Measurements from ENCODE around the gene TMEM232.
"Not testable (repeated sequence)": the region's sequence is repeated elsewhere in the genome, so short reads cannot be mapped to it uniquely, and the experiment has no call there.

TMEM232 gene

DNA sequence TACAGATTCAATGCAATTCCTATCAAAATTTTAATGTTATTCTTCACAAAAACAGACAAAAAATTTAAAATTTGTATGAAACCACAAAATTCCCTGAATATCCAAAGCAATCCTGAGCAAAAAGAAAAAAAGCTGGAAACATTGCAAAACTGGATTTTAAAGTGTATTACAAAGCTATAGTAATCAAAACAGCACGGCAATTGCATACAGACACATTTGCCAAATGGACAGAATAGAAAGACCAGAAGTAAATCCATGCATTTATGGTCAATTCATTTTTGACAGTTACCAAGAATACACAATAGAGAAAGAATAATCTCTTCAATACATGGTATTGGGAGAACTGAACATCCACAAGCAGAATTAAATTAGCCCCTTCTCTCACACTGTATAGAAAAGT, 110.5 kb downstream of the TMEM232 start:
- no peak for DNase-seq

DNA sequence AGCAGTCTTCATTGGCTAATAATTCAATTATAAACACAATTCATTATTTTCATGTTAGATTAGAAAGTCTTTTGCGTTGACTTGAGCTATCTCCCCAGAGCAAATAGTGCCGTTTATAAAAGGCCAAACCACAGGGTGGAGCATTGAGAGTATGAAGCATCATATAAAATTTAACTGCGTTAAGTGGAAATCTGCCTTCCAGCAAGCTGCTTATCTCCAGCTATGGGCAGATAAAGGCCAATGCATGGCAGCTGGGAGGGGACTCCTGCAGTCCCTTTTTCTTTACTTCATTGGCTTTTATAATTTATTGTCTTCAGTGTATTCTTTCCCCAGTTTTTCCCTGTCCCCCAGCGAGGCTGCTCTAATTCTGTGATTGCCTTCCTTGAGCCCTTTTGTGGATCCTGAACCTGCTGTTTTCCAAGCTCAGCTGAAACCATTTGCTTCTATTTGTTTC, 113.7 kb downstream of the TMEM232 start:
- DNase-seq = no peak

DNA sequence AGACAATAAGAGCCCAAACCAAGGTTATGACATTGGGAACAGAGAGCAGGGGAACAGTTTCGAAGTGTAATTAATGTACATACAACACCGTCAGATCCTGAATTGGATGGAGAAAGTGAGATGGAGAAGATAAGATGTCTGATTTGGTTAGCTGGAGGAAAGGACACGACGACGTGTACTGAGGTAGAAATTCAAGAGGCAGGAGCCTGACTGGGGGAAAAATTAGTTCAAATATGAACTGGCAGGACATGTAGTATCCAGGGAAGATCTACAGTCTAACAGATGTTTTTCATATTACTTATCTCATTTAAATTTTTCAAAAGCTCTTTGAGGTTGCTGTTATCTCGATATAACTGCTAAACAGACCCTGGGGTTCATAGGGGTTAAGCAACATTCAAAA, 114.7 kb downstream of the TMEM232 start:
- no peak for DNase-seq

DNA sequence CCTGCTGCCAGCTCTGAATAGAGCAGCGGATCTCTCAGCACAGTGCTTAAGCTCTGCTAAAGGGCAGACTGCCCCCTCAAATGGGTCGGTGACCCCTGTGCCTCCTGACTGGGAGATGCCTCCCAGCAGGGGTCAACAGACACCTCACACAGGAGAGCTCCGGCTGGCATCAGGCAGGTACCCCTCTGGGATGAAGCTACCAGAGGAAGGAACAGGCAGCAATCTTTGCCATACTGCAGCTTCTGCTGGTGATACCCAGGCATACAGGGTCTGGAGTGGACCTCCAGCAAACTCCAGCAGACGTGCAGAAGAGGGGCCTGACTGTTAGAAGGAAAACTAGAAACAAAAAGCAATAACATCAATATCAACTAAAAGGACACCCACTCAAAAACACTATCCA, 131.6 kb downstream of the TMEM232 start:
- no peak for DNase-seq

DNA sequence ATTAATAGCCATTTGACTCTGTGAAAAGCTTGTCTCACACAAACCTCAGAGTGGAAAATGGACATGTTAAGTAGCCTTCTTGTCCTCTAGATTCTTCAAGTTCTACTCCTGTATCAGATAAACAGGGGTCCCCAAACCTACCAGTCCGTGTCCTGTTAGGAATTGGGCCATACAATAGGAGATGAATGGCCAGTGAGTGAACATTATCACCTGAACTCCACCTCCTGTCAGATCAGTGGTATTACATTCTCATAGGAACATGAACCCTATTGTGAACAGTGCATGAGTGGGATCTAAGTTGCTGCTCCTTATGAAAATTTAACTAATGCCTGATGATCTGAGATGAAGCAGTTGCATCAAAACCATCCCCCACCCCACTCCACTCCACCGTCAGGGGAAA, 136.3 kb downstream of the TMEM232 start:
- DNase-seq = no peak

DNA sequence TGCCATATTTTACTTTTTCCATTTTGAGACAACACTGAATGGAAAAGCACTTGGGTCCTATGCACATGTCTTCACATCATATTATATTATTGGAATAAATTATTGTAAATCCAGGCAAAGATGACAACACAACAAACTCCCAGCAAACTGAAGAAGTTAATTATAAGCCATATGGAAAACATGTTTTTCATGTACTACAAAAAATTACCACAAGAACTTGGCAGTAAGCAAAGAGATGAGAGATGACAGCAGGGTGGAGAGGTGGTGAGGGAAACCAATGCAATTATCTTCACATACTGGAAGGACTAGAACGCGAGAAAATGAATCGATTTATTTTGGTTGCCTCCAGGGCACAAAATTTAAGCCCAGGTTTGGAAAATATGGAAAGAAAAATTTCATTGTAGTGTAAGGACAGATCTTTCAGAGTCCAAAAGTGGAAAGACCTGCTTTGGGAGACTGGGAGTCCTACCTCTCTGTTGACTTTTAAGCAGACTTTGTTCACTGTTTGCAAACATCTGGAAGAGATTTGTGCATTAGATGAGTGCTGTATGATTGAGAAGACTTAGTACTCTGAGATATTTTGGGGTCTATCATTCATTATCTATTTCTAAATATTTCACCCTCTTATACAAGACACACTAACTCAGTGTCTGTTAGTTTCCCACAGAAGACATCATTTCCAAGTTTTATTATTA, 138.0 kb downstream of the TMEM232 start:
- no peak for DNase-seq

DNA sequence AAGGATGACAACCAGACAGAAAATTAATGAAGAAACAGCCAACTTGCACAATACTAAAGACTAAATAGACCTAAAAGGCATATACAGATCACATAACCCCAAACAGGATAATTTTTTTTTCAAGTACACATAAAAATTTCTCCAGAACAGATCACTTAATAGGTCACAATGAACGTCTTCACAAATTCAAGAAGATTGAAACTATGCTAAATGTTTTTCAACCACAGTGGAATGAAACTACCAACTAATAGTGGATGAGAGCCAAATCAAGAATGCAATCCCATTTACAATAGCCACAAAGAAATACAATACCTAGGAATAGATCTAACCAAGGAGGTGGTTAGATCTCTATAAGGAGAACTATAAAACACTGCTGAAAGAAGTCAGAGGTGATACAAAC, 145.8 kb downstream of the TMEM232 start:
- DNase-seq = no peak

DNA sequence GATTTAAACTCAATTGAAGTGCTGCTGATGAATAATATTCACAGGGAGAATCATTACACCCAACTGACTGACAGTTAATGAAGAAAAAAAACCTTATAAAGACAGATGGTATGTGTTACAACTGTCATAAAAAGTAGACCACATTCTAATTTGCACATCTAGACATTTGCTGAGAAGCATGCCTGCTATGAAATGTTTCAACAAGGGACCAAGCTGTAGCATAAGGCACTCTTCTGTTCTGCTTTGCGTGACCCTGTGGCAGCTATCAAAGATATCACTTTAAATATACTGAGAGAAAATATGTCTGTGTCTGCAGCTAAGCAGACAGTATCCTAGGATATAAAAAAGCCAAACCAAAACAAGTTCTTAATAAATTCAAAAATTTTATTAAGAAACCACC, 153.7 kb downstream of the TMEM232 start:
- DNase-seq = no peak

DNA sequence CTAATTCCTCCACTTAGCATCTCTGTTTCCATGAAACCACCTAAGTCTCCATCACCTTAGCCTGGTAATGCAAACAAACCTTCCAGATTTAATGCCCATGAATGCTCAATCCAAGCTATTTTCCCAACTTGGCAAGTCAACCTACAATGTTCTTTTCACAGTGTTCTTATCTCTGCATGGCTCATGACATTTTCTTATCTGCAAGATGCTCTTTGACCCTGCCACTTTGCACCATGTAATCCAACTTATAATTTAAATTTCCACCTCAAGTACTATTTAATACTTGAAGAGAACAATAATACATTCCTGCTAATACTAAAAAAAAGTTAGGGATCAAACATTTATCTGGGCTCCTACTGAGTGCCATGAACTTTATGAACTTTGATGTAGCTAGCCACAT, 164.3 kb downstream of the TMEM232 start:
- DNase-seq = no peak

DNA sequence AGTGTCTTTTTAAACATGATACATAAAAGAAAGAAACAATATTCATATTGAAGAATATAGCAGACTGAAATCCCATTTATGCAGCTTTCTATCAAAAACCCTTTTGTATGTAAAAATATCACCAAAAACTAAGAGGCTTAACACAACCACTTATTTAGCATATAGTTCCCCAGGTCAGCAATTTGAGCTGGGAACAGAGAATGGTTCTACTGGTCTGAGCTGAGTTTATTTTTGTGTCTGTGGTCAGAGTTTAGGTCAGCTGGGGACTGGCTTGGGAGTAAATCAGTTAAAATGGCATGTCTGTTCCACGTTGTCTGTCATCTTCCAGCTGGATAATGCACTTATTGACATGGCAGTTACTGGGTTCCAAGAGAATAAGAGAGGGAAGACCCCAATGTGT, 165.0 kb downstream of the TMEM232 start:
- no peak for DNase-seq

DNA sequence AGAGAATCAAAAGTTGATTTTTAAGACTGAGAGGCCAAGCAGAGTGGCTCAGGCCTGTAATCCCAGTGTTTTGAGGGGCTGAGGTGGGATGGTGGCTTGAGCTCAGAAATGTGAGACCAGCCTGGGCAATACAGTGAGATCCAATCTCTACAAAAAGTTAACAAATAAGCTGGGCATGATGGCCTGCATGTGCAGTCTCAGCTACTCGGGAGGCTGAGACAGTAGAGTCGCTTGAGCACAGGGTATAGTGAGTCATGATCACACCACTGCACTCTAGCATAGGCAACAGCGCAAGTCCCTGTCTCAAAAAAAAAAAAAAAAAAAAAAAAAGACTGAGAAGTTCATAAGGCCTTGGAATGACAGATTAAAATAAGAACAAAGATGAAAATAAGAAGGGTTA, 177.2 kb downstream of the TMEM232 start:
- DNase-seq = no peak

DNA sequence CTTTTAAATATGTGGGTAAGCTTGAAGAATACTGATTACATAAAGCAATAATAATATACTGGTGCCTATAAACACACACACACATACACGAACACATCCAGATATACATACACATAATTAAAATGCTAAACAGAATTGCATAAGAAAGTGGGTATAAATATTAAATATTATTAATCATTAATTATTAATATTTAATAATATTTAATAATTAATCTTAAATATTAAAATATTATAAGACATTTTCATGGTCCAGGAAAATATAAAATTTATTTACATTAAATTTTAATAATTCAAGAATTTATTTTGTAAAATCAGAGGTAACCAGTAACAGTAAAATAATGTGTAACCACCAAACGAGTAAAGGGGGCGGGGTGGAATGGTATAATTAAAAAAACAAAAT, 178.3 kb downstream of the TMEM232 start:
- DNase-seq = no peak

DNA sequence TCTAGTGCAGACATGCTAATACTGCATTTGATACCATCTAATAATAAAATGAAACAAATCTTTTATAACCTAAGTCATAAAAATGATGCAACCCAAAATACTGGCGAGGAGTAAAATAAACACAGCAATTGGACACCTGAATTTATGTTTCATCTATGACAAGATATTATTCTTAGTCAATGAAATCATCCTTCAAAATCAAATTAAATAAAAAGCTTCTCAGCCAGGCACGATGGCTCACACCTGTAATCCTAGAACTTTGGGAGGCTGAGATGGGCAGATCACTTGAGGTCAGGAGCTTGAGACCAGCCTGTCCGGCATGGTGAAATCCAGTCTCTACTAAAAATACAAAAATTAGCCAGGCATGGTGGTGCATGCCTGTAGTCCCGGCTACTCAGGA, 179.0 kb downstream of the TMEM232 start:
- no peak for DNase-seq

DNA sequence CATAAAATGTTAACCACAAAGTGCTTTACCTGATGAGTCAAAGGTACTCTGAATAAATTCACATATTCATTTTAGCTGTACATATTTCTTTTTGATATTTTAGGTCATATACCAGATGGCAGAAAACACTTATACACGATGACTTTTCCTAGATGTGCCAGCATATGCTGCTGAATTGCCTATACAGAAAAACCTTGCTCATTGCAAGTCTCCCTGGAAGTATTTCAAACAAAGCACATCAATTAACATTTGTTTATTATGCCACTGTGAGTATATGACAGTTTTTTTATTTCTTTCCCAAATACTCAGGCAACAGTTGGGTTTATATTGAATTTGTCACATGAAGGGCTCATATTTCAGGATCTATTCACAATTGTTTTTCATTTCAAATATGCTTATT, 180.8 kb downstream of the TMEM232 start:
- DNase-seq = no peak

DNA sequence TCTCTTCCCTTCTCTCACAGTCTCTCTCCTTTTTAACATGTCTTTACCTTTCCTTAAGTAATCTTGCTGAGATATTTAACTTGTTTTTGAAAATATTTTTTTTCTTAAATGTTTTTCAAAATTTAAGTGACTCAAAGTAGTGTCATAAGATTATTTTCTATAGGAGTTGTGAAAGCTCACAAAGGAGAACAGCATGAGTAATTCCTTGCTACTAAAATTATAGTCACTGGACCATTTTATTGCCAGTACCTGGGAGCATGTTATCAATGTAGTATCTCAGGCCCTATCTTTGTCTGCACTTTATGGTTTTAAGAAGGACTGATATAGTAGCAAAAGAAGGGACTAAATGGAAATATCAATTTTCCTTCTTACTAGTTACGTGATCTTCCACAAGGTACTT, 181.9 kb downstream of the TMEM232 start:
- DNase-seq = no peak

DNA sequence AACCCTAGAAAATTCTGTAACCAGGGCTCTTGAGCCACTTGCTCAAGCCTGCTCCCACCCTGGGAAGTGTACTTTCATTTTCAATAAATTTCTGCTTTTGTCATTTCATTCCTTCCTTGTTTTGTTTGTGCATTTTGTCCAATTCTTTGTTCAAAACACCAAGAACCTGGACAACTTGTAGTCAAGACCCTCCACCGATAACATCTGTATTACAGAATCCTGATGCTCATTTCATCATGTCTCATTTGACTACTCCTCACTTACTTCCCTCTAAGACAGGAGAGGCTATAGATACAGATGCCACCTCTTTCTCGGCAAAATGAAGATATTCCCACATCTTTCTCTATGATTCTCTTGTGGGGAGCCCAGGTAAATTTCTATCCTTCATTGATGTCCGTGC, 183.5 kb downstream of the TMEM232 start:
- no peak for DNase-seq

DNA sequence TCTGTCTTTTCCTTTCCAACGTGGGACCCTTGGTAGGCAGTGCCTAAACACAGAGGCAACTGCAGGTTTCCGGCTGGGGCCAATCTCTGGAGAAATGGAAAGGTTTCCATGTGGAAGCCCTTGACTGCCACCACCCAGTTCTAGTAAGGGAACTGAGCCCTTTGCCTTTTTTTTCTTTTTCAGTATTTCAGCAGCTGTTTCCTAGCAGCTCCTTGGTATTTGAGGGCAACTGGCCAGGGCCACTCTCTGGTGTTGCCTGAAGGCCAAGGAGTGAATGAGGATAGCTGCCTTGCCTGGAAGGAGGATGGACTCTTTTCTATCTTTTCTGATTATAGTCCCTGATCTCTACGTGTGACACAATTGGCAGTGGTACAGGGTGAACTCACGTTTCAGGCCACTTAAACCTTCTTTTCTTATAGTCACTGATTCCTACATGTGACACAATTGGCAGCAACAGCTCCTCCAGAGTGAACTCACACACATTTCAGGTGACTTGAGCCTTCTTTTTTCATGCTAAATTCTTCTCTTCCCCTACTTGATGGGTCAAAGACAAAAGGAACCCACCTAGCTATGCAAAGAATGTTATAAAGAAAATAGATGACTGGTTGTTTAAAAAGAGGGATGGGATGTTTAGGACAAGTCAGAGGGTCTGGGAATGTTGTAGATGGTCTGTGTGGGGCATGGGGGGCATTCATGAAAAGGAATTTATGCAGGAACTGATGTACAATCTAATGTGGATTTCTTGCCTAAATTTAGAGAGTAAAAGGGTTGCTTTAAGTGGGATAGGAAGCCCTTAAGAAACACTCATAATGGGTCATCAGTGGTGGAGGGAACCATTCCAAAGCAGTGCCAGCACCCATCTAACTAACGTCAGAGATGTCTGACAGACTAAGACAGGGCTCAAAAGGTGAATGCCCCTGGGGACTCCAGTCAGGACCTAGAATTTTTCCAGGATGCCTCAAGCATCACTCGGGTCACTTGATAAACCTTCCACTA, 190.1 kb downstream of the TMEM232 start:
- no peak for DNase-seq

DNA sequence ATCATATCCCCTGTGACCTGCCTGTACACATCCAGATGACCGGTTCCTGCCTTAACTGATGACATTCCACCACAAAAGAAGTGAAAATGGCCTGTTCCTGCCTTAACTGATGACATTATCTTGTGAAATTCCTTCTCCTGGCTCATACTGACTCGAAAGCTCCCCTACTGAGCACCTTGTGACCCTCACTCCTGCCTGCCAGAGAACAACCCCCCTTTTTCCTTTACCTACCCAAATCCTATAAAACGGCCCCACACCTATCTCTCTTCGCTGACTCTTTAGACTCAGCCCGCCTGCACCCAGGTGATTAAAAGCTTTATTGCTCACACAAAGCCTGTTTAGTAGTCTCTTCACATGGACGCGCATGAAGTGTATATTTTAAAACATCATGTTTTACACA, 191.3 kb downstream of the TMEM232 start:
- not testable (repeated sequence) for DNase-seq

DNA sequence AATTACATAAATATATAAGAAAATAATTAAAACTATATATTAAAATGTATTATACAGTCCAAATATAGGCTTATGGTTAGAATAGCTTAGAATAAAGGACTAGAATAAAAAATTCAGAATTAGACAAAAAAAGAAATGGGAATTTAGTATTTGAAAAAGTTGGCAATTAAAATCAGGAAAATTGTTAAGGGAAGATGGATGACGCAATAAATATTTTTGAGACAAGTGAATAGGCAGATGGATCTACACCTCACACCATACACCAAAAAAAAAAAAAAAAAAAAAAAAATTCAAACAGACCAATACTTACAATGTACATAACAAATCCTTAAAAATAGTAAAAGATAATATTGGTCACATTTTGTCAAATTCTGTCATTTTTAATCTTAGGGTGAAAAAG, 200.7 kb downstream of the TMEM232 start:
- no peak for DNase-seq

DNA sequence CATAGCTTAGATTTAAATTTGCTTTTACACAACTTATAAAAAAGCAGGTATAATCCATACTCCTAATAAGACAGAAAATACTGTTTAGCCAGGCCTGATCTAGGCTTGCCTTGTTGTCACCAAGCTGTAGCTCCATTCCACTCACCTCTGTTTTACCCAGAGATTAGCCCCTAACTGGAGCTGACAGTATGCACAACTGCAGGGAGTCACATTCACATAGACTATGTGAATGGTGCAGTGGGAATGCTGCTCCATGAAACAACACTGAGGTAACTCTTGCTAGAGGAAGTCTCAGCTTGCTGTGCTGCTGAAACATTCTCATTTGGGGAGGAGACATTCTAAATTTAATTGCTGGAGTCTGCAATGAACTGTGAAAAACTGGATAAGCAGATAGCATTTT, 209.1 kb downstream of the TMEM232 start:
- DNase-seq = no peak

DNA sequence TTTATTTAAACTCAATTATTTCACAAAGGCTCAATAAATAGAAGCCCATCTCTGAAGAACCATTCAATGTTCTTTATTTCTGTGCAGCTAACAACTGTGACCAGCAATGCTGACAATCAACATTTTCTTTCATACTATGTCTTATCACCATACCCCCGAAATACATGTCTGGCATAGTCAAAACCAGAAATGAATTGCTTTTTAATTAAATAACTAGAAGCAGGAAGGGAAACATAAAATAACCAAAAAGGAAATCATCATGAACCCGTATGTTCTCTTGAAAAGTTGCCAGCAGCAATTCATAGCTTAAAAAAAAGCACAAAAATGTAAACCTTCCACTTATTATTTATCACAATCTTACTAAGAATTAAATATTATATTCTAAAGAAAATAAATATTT, 212.4 kb downstream of the TMEM232 start:
- DNase-seq = no peak

DNA sequence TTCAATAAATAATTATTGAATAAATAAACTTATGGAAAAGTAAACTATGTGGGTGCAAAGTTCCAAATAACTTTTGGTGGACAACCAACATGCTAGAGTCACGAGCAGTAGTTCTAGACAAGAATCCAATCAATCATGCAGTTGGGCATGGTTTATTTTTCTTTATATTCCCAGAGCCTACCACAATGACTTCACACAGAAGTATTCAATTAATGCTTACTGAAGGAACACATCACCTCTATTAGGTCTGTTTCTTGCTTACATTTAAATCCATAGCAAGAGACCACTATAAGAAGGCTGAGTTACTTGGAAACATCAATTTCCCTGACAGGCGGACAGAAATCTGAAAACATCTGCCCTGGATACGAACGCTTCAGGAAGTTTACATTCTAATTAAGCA, 214.2 kb downstream of the TMEM232 start:
- DNase-seq = no peak

DNA sequence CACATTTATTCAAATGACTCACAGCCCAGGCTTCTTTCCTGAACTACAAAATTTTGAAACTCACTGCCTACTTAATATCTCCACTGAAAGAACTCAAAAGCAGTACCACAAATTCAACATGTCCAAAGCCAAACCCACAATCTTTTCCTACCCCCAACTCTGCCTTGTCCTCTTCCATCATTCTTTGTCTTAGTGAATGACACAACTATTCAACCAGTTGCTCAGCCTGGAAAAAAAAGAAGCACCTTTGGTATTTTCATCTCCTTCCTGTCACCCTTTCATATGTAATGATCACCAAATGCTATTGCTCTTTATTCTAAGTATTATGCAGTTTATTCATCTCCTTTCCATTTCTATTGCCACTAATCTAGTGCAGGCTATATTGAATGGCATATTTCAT, 216.3 kb downstream of the TMEM232 start:
- DNase-seq = no peak

DNA sequence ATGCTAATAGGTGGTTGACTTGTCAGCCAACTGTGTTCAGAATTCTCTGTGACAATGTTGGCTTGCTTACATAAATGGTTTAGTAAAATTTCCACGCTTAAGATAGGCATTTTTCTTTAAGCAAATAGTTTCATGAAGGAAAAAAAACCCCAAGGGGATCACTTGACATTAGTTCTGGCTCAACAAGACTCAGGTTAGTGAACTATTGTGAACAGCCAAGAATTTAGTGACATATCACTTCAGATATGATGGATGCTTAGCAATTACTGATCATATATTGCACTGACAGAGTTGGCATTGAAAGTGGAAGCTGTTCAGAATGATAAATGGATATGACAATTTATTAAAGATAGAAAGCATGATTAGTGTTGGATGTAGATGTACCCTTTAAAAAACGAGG, 218.5 kb downstream of the TMEM232 start:
- DNase-seq = no peak
